KOPT-K1 (cell line): Measurements from ENCODE around the gene JRKL.

Experiments used
- H3K27ac ChIP-seq: fragments of 200-600 bp; sonication (generic); 2 replicates; pipeline ENCODE4 v1.5.1; 2016; ENCODE audit warnings: antibody characterized with exemption, mild to moderate bottlenecking, low read depth, low read length; ENCODE audit not compliant: poor library complexity, severe bottlenecking
- H3K36me3 ChIP-seq: fragments of 200-600 bp; sonication (generic); 2 replicates; pipeline ENCODE4 v1.5.1; 2017; ENCODE audit warnings: antibody characterized with exemption, mild to moderate bottlenecking, low read length, moderate library complexity; ENCODE audit not compliant: insufficient read depth
- H3K9me3 ChIP-seq: fragments of 200-600 bp; sonication (generic); 2 replicates; pipeline ENCODE4 v1.5.1; 2017; ENCODE audit warnings: antibody characterized with exemption, low read length, mild to moderate bottlenecking; ENCODE audit not compliant: insufficient read depth, poor library complexity, severe bottlenecking

JRKL gene

GRCh38 chr11:96389720-96390487 is at the start of gene JRKL, which contains the start of gene CCDC82:
Gene JRKL (plus strand): TSS chr11:96390013. CDS start chr11:96390650, 637 bp downstream.
Gene CCDC82 (minus strand): TSS chr11:96389912. CDS start chr11:96384747, 5,165 bp downstream.
- H3K27ac ChIP-seq, result peak within 1 kb of the TSS; percentile 72
- H3K36me3 ChIP-seq, result peaks cover 6% of the 10 kb centered on the region; the same call in 1 of the 2 replicates
- H3K9me3 ChIP-seq, result no peaks in the 10 kb centered on the region

GRCh38 chr11:96340555-96340885 is 49.3 kb upstream of the JRKL start:
- H3K36me3 ChIP-seq, result no peaks in the 10 kb centered on the region
- no peak overlapping the region for H3K27ac ChIP-seq
- no peaks in the 10 kb centered on the region for H3K9me3 ChIP-seq

GRCh38 chr11:96341211-96342013 is 48.4 kb upstream of the JRKL start:
- Histone ChIP-seq H3K27ac (no peak overlapping the region), H3K36me3 (no peaks in the 10 kb centered on the region), H3K9me3 (no peaks in the 10 kb centered on the region)

GRCh38 chr11:96342014-96342960 is 47.5 kb upstream of the JRKL start:
- H3K27ac ChIP-seq, result peak overlapping the region; percentile 45
- H3K36me3 ChIP-seq, result no peaks in the 10 kb centered on the region
- no peaks in the 10 kb centered on the region for H3K9me3 ChIP-seq

- H3K27ac ChIP-seq, result peak within 1 kb of the TSS; percentile 45
- H3K36me3 ChIP-seq, result no peaks in the 10 kb centered on the region
- H3K9me3 ChIP-seq, result no peaks in the 10 kb centered on the region
These were observed 46.7 kb upstream of the JRKL start, which contains the start of gene MAML2 for GRCh38 chr11:96342961-96343711. Gene MAML2 (minus strand): TSS chr11:96343195. CDS start chr11:96341895, 1,300 bp downstream.

- no peak overlapping the region for H3K27ac ChIP-seq
- H3K9me3 ChIP-seq, result no peaks in the 10 kb centered on the region
- H3K36me3 ChIP-seq, result peaks cover 53% of the 10 kb centered on the region
These were observed 33.0 kb upstream of the JRKL start for GRCh38 chr11:96356848-96357247.

GRCh38 chr11:96357794-96358193 is 32.0 kb upstream of the JRKL start:
- H3K9me3 ChIP-seq, result no peaks in the 10 kb centered on the region
- no peak overlapping the region for H3K27ac ChIP-seq
- H3K36me3 ChIP-seq, result peaks cover 53% of the 10 kb centered on the region

GRCh38 chr11:96358321-96358720 is 31.5 kb upstream of the JRKL start:
- H3K27ac ChIP-seq, result no peak overlapping the region
- H3K36me3 ChIP-seq, result peaks cover 53% of the 10 kb centered on the region
- H3K9me3 ChIP-seq, result no peaks in the 10 kb centered on the region

GRCh38 chr11:96361778-96362177 is 28.0 kb upstream of the JRKL start:
- H3K27ac ChIP-seq, result no peak overlapping the region
- peaks cover 54% of the 10 kb centered on the region for H3K36me3 ChIP-seq
- no peaks in the 10 kb centered on the region for H3K9me3 ChIP-seq

GRCh38 chr11:96365493-96365892 is 24.3 kb upstream of the JRKL start:
- Histone ChIP-seq H3K27ac (no peak overlapping the region), H3K9me3 (peaks cover 7% of the 10 kb centered on the region), H3K36me3 (peaks cover 64% of the 10 kb centered on the region)

- Histone ChIP-seq H3K36me3 (peaks cover 64% of the 10 kb centered on the region), H3K9me3 (peaks cover 7% of the 10 kb centered on the region), H3K27ac (no peak overlapping the region)
These were observed 23.8 kb upstream of the JRKL start for GRCh38 chr11:96366024-96366423.

GRCh38 chr11:96367342-96367741 is 22.5 kb upstream of the JRKL start:
- no peak overlapping the region for H3K27ac ChIP-seq
- H3K36me3 ChIP-seq, result peaks cover 72% of the 10 kb centered on the region
- H3K9me3 ChIP-seq, result peaks cover 7% of the 10 kb centered on the region

- no peak overlapping the region for H3K27ac ChIP-seq
- no peaks in the 10 kb centered on the region for H3K9me3 ChIP-seq
- peaks cover 40% of the 10 kb centered on the region for H3K36me3 ChIP-seq
These were observed 16.0 kb upstream of the JRKL start for GRCh38 chr11:96373826-96374225.

GRCh38 chr11:96376796-96377195 is 13.0 kb upstream of the JRKL start:
- Histone ChIP-seq H3K27ac (no peak overlapping the region), H3K36me3 (peaks cover 52% of the 10 kb centered on the region), H3K9me3 (no peaks in the 10 kb centered on the region)
